Cardiac fibroblast (primary cell): Measurements from ENCODE around the gene RERE.

Experiments used
- DNase-seq, 2 donors: peaks; one replicate each; pipeline versions ENCODE4 v3.0.0 to v3.0.0-alpha.2; 2010; ENCODE audit warnings: low read depth in 2 of 2
- H3K4me3 ChIP-seq, 2 donors: replicated peaks in 1 of 2; 1 replicate in 1 of 2; 2 replicates in 1 of 2; pipeline ENCODE4 v1.5.1; 2011; ENCODE audit warnings: low read depth in 2 of 2, low read length in 2 of 2, mild to moderate bottlenecking in 2 of 2, moderate library complexity in 1 of 2
- TF ChIP-seq, protein P1 (sequence below): IDR thresholded peaks from one replicate; pipeline ENCODE4 v1.5.1; 2011; ENCODE audit warnings: low read depth, mild to moderate bottlenecking, low read length, inconsistent platforms

Gene RERE

DNA sequence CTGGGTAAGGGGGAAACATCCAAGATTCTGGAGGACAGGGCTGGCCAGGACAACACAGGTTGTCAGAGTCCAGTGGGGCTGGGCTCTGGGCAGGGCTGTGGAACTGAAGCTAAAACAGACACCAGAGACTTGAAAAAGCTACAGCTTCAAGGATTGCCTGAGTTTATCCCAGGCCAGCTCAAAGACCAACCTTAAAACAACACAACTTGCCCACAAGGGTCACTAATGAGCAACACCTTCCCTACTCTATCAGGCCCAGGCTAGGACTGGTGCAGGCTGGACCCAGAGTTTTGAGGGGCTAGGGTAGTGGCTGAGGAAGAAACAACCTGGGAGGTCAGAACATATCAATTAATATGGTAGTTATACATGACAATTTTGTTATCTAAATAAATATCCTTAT, 338.9 kb downstream of the RERE start:
- no peak overlapping the region for H3K4me3 ChIP-seq
- TF ChIP-seq, protein P1, sequence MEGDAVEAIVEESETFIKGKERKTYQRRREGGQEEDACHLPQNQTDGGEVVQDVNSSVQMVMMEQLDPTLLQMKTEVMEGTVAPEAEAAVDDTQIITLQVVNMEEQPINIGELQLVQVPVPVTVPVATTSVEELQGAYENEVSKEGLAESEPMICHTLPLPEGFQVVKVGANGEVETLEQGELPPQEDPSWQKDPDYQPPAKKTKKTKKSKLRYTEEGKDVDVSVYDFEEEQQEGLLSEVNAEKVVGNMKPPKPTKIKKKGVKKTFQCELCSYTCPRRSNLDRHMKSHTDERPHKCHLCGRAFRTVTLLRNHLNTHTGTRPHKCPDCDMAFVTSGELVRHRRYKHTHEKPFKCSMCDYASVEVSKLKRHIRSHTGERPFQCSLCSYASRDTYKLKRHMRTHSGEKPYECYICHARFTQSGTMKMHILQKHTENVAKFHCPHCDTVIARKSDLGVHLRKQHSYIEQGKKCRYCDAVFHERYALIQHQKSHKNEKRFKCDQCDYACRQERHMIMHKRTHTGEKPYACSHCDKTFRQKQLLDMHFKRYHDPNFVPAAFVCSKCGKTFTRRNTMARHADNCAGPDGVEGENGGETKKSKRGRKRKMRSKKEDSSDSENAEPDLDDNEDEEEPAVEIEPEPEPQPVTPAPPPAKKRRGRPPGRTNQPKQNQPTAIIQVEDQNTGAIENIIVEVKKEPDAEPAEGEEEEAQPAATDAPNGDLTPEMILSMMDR: no peak
- DNase-seq: no peak

DNA sequence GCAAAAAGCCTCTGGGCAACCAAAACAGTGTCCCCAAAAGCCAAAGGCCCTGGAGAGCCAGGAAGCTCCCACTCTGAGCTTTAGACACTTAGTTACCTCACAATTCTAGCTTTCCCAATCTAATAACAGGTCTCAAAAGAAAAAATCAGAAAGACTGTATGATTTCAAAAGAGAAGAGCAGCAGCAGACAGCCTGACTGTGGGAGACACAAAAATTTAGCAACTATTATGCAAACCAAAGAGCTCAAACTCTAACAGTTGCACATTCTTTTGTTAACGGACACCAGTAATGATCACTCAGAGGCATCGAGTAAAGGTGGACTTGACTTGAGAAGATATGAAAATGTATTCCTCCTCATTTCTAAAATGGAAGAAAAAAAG, 339.5 kb downstream of the RERE start:
- TF ChIP-seq, protein P1: no peak
- no peak overlapping the region for H3K4me3 ChIP-seq
- DNase-seq: peak in 1 of 2 donors; percentile 20

DNA sequence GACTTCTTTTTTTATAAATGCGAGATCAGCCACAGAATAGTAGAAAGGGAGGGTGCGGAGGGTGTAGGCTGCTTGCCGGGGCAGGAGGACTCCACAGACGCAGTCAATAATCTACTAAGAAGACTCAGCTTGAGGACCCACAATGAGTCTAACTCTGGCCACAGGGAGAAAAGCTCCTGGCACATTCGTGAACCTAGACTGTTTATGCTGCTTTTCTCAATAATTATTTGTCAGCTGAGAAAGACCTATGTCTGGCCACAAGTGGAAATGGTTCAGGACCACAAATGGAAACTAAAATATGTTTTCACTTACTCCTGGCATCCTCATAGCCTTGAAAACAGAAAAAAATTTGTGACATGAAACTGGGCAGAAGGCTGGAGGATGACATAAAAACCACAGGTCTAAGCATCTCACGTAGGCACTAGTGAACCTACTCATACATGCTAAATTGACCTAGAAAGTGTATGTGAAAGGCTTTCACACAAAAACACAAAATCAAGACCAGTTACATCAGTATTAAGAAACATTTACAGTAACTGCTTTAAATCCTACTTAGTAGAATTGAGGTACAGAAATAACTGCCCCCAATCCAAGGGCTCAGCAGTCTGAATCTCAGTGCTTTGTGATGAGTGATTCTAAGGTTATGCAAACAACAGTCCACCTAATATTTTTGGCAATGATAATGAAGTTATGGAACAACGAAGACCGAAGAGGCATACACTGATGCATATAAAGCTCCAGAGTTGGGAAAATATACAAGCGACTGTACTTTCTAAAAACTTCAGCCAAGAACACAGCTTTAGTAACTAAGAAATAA, 340.1 kb downstream of the RERE start:
- DNase-seq: peak; percentile 28 to 55
- no peak overlapping the region for H3K4me3 ChIP-seq
- TF ChIP-seq, protein P1: no peak

GRCh38 chr1:8476006-8476405, 341.4 kb downstream of the RERE start:
- no peak for DNase-seq
- no peak overlapping the region for H3K4me3 ChIP-seq
- TF ChIP-seq, protein P1: no peak

- TF ChIP-seq, protein P1: no peak
- no peak for DNase-seq
- H3K4me3 ChIP-seq: no peak overlapping the region
Observed at GRCh38 chr1:8474369-8474768, 343.1 kb downstream of the RERE start.

- TF ChIP-seq, protein P1: no peak
- no peak for DNase-seq
- H3K4me3 ChIP-seq: no peak overlapping the region
Observed at GRCh38 chr1:8473891-8474300, 343.5 kb downstream of the RERE start.
